Upper lobe of right lung (tissue), 1 donor: Measurements from ENCODE around the gene SIPA1L2. TPM values are rescaled to one million over a fixed set of nuclear protein-coding genes. Genes with fewer than 3 reads are reported as not detected.

Experiments used
- ATAC-seq: fragments of 200-7000 bp; cut with Tn5 transposase; one replicate; pipeline ENCODE4 v1.9.1; 2020; ENCODE audit warnings: mild to moderate bottlenecking, moderate library complexity
- DNase-seq: peaks from one replicate; pipeline ENCODE4 v3.0.0-alpha.2; 2020
- H3K27ac ChIP-seq: fragments of 200-600 bp; one replicate; pipeline ENCODE4 v1.8.0; 2022
- H3K27me3 ChIP-seq: fragments of 200-600 bp; one replicate; pipeline ENCODE4 v1.8.0; 2022; ENCODE audit warnings: mild to moderate bottlenecking
- H3K36me3 ChIP-seq: fragments of 200-600 bp; one replicate; pipeline ENCODE4 v1.8.0; 2022
- H3K4me1 ChIP-seq: fragments of 200-600 bp; one replicate; pipeline ENCODE4 v1.8.0; 2022
- H3K4me3 ChIP-seq: fragments of 200-600 bp; one replicate; pipeline ENCODE4 v1.8.0; 2022; ENCODE audit warnings: mild to moderate bottlenecking
- H3K9me3 ChIP-seq: fragments of 200-600 bp; one replicate; pipeline ENCODE4 v1.8.0; 2022
- intact Hi-C: fragments of 100-400 bp; cut with DNase I; formaldehyde crosslinking; loops from one replicate; pipeline ENCODE4 v1.11.0; 2022
- total RNA-seq: library from RNA; stranded (reverse); fragmentation: NEBNext Ultra II Directional; extraction: Animal tissue kit (Norgen Biotek cat#: 25700); gene quantifications from one replicate; pipeline ENCODE4 v1.2.1, GENCODE V29; 2021
- TF ChIP-seq, protein P1 (sequence below): fragments of 200-600 bp; IDR thresholded peaks from one replicate; pipeline ENCODE4 v1.8.0; 2022; ENCODE audit warnings: antibody characterized with exemption
- donor health status: DM: no; HTN: yes; CAD: no; lungs with severe emphysema.

Gene SIPA1L2
- total RNA-seq, 1 donor from 2014 or later, result 38.3 TPM

DNA sequence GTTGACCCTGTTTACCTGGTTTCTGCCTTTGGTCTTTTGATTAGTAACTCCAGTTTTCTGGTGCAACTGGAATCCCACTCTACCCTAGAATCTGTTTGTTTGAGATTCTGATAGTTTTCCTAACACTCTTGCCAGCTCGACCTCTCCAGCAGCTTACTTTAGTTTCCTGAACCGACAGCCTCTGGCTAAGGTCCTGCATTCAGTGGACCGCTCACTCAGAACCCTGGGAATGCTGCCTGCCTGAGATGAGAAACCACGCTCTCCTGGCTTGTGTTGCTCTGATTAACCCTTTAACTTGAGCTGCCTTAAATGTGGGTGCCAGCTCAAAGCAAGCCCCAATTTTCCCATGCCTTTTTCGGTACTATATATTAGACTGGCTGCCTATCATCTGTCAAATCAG is 45.3 kb upstream of the SIPA1L2 start:
- H3K4me1 ChIP-seq, result no peaks in the 10 kb centered on the region
- intact Hi-C loops, result no loop called here
- no peak for DNase-seq
- ATAC-seq, result no peak
- H3K4me3 ChIP-seq, result no peak overlapping the region
- no peaks in the 10 kb centered on the region for H3K36me3 ChIP-seq
- no peaks in the 10 kb centered on the region for H3K27me3 ChIP-seq
- no peak overlapping the region for H3K27ac ChIP-seq
- H3K9me3 ChIP-seq, result no peaks in the 10 kb centered on the region
- TF ChIP-seq, protein P1, sequence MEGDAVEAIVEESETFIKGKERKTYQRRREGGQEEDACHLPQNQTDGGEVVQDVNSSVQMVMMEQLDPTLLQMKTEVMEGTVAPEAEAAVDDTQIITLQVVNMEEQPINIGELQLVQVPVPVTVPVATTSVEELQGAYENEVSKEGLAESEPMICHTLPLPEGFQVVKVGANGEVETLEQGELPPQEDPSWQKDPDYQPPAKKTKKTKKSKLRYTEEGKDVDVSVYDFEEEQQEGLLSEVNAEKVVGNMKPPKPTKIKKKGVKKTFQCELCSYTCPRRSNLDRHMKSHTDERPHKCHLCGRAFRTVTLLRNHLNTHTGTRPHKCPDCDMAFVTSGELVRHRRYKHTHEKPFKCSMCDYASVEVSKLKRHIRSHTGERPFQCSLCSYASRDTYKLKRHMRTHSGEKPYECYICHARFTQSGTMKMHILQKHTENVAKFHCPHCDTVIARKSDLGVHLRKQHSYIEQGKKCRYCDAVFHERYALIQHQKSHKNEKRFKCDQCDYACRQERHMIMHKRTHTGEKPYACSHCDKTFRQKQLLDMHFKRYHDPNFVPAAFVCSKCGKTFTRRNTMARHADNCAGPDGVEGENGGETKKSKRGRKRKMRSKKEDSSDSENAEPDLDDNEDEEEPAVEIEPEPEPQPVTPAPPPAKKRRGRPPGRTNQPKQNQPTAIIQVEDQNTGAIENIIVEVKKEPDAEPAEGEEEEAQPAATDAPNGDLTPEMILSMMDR, result no peak

DNA sequence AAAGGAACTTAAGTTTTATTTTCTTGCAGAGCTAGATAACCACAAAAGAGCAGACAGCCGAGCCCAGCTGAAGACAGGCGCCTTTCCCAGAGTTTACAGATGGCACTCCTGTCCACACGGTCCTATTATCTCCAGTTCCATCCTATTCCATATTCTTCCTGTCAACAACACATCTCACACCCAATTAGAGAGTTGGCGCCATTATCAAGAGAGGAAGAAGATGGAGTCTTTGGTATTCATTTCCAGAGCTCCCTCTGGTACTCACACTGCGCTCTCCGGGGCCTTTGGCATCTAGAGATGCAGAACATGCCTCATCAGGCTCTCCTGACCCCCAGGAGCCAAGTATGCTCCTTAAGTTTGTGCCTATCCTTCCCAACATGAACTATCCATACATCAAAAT is 43.3 kb upstream of the SIPA1L2 start:
- Histone ChIP-seq H3K36me3 (no peaks in the 10 kb centered on the region), H3K4me3 (no peak overlapping the region), H3K4me1 (no peaks in the 10 kb centered on the region), H3K27ac (no peak overlapping the region), H3K9me3 (no peaks in the 10 kb centered on the region), H3K27me3 (no peaks in the 10 kb centered on the region)
- intact Hi-C loops, result no loop called here
- DNase-seq, result no peak
- TF ChIP-seq, protein P1, result no peak
- ATAC-seq, result no peak

DNA sequence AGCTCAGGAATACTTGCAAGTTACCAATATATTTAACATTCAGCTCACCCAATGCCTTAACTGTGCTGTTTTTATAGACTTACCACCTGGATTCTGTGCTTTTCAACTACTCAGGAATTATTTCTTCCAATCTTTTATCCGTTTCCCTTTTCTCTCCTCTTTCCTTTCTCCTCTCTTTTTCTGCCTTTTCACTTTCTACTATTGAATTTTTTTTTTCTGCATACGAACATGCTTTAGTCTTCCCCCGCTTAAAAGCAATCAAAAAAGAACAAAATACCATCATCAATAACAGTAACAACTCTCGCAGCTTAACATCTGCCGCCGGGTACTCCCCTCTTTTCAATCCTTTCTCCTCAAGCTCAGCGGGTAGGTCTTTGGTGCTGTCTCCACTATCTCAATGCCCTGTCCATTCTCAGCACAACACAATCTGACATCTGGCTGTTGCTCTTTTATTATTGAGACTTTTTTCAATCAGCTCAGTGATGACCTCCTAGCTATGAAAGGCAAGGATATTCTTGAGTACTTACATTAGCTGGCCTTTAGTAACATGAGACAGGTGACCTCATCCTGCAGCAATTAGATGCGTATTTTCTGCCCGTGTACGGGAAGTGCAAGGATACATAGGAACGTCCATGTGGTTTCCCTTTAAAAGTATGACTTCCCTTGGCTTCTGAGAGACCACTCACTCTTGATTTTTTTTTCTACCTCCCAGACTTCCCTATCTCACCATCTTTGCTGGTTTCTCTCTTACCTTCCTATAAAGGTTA is 40.2 kb upstream of the SIPA1L2 start:
- no peaks in the 10 kb centered on the region for H3K27me3 ChIP-seq
- no peaks in the 10 kb centered on the region for H3K9me3 ChIP-seq
- no peak overlapping the region for H3K27ac ChIP-seq
- TF ChIP-seq, protein P1, result no peak
- intact Hi-C loops, result no loop called here
- DNase-seq (no peak), ATAC-seq (no peak)
- H3K36me3 ChIP-seq, result no peaks in the 10 kb centered on the region
- no peak overlapping the region for H3K4me3 ChIP-seq
- H3K4me1 ChIP-seq, result no peaks in the 10 kb centered on the region

DNA sequence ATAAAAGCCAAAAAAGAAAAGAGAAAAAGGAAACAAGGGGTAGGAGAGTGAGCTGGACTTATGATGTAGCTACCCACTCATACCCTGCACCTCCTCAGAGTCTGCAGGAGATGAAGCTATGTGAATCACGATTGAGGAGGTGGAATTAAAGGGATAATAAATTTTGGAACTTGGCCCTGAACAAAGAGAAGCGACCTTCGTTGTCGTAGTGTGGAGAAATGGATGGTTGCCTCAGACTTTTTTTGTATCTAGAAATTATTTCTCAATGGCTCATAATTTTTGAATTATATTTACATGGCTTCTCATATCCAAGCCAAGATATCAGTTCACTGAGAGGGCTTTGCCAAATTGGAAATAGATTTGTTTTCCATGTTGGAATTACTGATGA is 37.8 kb upstream of the SIPA1L2 start:
- Histone ChIP-seq H3K4me3 (no peak overlapping the region), H3K36me3 (no peaks in the 10 kb centered on the region), H3K4me1 (no peaks in the 10 kb centered on the region), H3K27ac (no peak overlapping the region), H3K27me3 (no peaks in the 10 kb centered on the region), H3K9me3 (no peaks in the 10 kb centered on the region)
- intact Hi-C loops, result no loop called here
- no peak for ATAC-seq
- no peak for DNase-seq
- TF ChIP-seq, protein P1, result no peak

DNA sequence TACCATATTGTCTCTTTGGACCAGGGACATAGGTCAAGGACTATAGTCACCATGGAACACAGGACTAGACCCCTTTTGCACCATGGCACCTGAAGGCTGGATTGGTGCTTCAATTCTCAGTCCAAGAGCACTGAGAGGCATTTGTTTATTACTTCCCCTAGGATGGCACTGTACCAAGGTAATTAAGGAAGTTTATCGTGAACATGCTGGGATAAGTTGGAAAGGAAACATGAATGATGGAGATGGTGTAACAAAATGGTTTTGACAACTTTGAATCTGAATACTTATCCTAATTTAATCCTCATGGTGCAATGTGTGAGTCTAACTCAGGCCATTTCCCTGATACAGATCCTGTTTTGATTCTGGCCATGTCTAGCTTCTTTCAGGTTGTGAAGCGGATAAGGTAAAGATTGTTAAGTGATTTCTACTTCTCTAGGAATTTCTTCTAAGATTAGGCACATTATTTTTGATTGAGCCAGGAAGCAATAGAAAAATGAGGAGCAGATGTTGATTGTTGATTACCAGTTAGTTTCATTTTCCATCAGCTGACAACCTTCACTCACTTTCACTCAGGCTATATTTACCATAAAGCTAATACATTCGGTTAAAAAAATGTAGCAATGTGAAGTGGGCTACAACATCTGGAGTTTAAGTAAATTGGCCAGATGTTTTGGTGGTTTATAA is 37.3 kb upstream of the SIPA1L2 start:
- intact Hi-C loops, result no loop called here
- DNase-seq (no peak), ATAC-seq (no peak)
- no peaks in the 10 kb centered on the region for H3K4me1 ChIP-seq
- TF ChIP-seq, protein P1, result no peak
- no peaks in the 10 kb centered on the region for H3K27me3 ChIP-seq
- no peaks in the 10 kb centered on the region for H3K9me3 ChIP-seq
- no peaks in the 10 kb centered on the region for H3K36me3 ChIP-seq
- no peak overlapping the region for H3K27ac ChIP-seq
- H3K4me3 ChIP-seq, result no peak overlapping the region
